GM12878 (cell line): ENCODE measurements around the gene ROR2. TPM values are rescaled to one million over a fixed set of nuclear protein-coding genes. Genes with fewer than 3 reads are reported as not detected.

ENCODE experiments used
- BMI1 ChIP-seq: fragments of 450-650 bp; IDR thresholded peaks from 2 replicates; pipeline ENCODE4 v1.6.1; 2016; ENCODE audit warnings: mild to moderate bottlenecking, moderate library complexity, borderline replicate concordance
- E2F8 ChIP-seq: fragments of 450-650 bp; IDR thresholded peaks from 2 replicates; pipeline ENCODE4 v1.6.1; 2018; ENCODE audit warnings: mild to moderate bottlenecking, low read depth, moderate library complexity; ENCODE audit not compliant: partially characterized antibody
- EED ChIP-seq: sonication (generic); IDR thresholded peaks from 2 replicates; pipeline ENCODE4 v1.6.1; 2016; ENCODE audit warnings: antibody characterized with exemption, low read depth
- ELK1 ChIP-seq: IDR thresholded peaks from 2 replicates; pipeline ENCODE4 v1.6.1; 2012; ENCODE audit warnings: low read depth, low read length, improper control_type of control experiment
- FOXM1 ChIP-seq: IDR thresholded peaks from 2 replicates; pipeline ENCODE4 v1.6.1; 2012; ENCODE audit warnings: low read depth, mild to moderate bottlenecking, inconsistent platforms, low read length, moderate library complexity
- IRF4 ChIP-seq: IDR thresholded peaks from 2 replicates; pipeline ENCODE4 v1.6.1; 2011; ENCODE audit warnings: low read depth, low read length
- POLR2AphosphoS2 ChIP-seq: IDR thresholded peaks from 2 replicates; pipeline ENCODE4 v1.6.1; 2011; ENCODE audit warnings: low read depth, mild to moderate bottlenecking, low read length, improper control_type of control experiment, moderate library complexity
- RUNX3 ChIP-seq: IDR thresholded peaks from 2 replicates; pipeline ENCODE4 v1.6.1; 2012; ENCODE audit warnings: low read length, inconsistent platforms
- SMAD5 ChIP-seq: IDR thresholded peaks from 2 replicates; pipeline ENCODE4 v1.6.1; 2016; ENCODE audit warnings: antibody characterized with exemption, low read depth
- STAT3 ChIP-seq: IDR thresholded peaks from 2 replicates; pipeline ENCODE4 v1.6.1; 2011; ENCODE audit warnings: low read depth, low read length, improper control_type of control experiment
- polyA plus RNA-seq, 11 experiments: library from polyadenylated mRNA; depleted of rRNA in 4 of 11; unstranded in 6 of 11; stranded (reverse) in 5 of 11; fragments of >200 nt; fragmentation: Nextera tagmentation in 4 of 11; fragmentation: Illumina TruSeq in 1 of 11; extraction: Ambion mirVana in 4 of 11; extraction: Trizol in 1 of 11; gene quantifications; 1 replicate in 1 of 11; 2 replicates in 10 of 11; pipeline versions ENCODE4 v1.2.1 to v1.2.3, GENCODE V29; 2011 to 2016; ENCODE audit warnings: inconsistent platforms in 2 of 11, missing spikeins in 2 of 11, low read depth in 1 of 11
- total RNA-seq, 4 experiments: library from RNA; depleted of rRNA in 3 of 4; stranded (reverse); fragments of >200 nt in 3 of 4; fragmentation: Illumina TruSeq in 1 of 4; extraction: Trizol in 1 of 4; gene quantifications; 2 replicates each; pipeline versions ENCODE4 v1.2.1 to v1.2.3, GENCODE V29; 2013 to 2021
- TF ChIP-seq, protein P1 (sequence below): fragments of 450-650 bp; IDR thresholded peaks from 2 replicates; pipeline ENCODE4 v1.6.1; 2016; ENCODE audit warnings: mild to moderate bottlenecking
- TF ChIP-seq, protein P2 (sequence below): fragments of 450-650 bp; IDR thresholded peaks from 2 replicates; pipeline ENCODE4 v1.6.1; 2017; ENCODE audit warnings: mild to moderate bottlenecking, low read depth, inconsistent platforms; ENCODE audit not compliant: poor library complexity, severe bottlenecking

ROR2 gene
- total and polyA plus RNA-seq, 10 of the 15 experiments (the other 5 are each of a cell fraction or from before 2014, with no cell fraction given): 0.03 to 0.05 TPM; not detected in 8

DNA sequence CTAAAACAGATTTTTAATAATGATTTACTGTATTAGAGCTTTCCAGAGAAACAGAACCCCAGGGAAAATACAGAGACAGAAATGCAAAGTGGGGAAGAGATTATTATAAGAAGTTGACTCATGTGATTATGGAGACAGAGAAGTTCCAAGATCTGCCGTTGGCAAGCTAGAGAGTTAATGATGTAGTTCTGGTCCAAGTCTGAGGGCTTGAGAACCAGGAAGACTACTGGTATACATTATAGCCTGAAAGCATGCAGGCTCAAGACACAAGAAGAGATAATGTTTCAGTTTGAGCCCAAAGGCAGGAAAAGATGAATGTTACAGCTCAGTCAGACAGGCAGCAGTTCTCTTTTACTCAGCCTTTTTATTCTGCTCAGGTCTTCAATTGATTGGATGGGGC is 427.5 kb downstream of the ROR2 start (continued):
- TF ChIP-seq IRF4 (no peak), E2F8 (no peak), ELK1 (no peak), POLR2AphosphoS2 (no peak), BMI1 (no peak), SMAD5 (no peak), EED (no peak), RUNX3 (no peak), STAT3 (no peak), FOXM1 (no peak)
- TF ChIP-seq, protein P1, sequence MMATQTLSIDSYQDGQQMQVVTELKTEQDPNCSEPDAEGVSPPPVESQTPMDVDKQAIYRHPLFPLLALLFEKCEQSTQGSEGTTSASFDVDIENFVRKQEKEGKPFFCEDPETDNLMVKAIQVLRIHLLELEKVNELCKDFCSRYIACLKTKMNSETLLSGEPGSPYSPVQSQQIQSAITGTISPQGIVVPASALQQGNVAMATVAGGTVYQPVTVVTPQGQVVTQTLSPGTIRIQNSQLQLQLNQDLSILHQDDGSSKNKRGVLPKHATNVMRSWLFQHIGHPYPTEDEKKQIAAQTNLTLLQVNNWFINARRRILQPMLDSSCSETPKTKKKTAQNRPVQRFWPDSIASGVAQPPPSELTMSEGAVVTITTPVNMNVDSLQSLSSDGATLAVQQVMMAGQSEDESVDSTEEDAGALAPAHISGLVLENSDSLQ: no peak
- TF ChIP-seq, protein P2, sequence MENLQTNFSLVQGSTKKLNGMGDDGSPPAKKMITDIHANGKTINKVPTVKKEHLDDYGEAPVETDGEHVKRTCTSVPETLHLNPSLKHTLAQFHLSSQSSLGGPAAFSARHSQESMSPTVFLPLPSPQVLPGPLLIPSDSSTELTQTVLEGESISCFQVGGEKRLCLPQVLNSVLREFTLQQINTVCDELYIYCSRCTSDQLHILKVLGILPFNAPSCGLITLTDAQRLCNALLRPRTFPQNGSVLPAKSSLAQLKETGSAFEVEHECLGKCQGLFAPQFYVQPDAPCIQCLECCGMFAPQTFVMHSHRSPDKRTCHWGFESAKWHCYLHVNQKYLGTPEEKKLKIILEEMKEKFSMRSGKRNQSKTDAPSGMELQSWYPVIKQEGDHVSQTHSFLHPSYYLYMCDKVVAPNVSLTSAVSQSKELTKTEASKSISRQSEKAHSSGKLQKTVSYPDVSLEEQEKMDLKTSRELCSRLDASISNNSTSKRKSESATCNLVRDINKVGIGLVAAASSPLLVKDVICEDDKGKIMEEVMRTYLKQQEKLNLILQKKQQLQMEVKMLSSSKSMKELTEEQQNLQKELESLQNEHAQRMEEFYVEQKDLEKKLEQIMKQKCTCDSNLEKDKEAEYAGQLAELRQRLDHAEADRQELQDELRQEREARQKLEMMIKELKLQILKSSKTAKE: no peak
